Measurements from ENCODE around the gene CNTD1.
"Not testable (repeated sequence)": the region's sequence is repeated elsewhere in the genome, so short reads cannot be mapped to it uniquely, and the experiment has no call there.

CNTD1 gene

GRCh38 chr17:42798383-42799380 lies at the start of gene CNTD1, which contains the start of gene COA3:
Gene CNTD1 (plus strand): TSS chr17:42798861. CDS start chr17:42799068, 207 bp downstream.
Gene COA3 (minus strand): TSS chr17:42798704. CDS start chr17:42798681, 23 bp downstream.
- Mint-ChIP-seq H3K27ac (peak within 1 kb of the TSS; percentile 70), H3K27me3 (peaks cover 2% of the 10 kb centered on the region), H3K4me3 (peak within 1 kb of the TSS; percentile 89), H3K4me1 (peaks cover 18% of the 10 kb centered on the region), H3K9me3 (peaks cover 4% of the 10 kb centered on the region), H3K36me3 (ENCODE audit: low read depth) (peaks cover 6% of the 10 kb centered on the region)
- peak; percentile 86 for DNase-seq
- peak; percentile 99 for ATAC-seq

GRCh38 chr17:42748908-42749798 lies 49.5 kb upstream of the CNTD1 start:
- H3K4me3 Mint-ChIP-seq: no peak overlapping the region
- H3K4me1 Mint-ChIP-seq: peaks cover 8% of the 10 kb centered on the region
- H3K9me3 Mint-ChIP-seq: no peaks in the 10 kb centered on the region
- H3K27me3 Mint-ChIP-seq: peaks cover 33% of the 10 kb centered on the region
- no peaks in the 10 kb centered on the region for H3K36me3 Mint-ChIP-seq (ENCODE audit: low read depth)
- ATAC-seq (no peak), DNase-seq (no peak)
- H3K27ac Mint-ChIP-seq: no peak overlapping the region

- no peak overlapping the region for H3K4me3 Mint-ChIP-seq
- no peaks in the 10 kb centered on the region for H3K9me3 Mint-ChIP-seq
- no peak overlapping the region for H3K27ac Mint-ChIP-seq
- no peaks in the 10 kb centered on the region for H3K4me1 Mint-ChIP-seq
- ATAC-seq: no peak
- peaks cover 34% of the 10 kb centered on the region for H3K27me3 Mint-ChIP-seq
- H3K36me3 Mint-ChIP-seq (ENCODE audit: low read depth): no peaks in the 10 kb centered on the region
- DNase-seq: no peak
Observed at GRCh38 chr17:42750739-42751344, 47.8 kb upstream of the CNTD1 start.

GRCh38 chr17:42751628-42752027 lies 47.0 kb upstream of the CNTD1 start:
- Mint-ChIP-seq H3K36me3 (ENCODE audit: low read depth) (no peaks in the 10 kb centered on the region), H3K27me3 (peaks cover 37% of the 10 kb centered on the region), H3K4me1 (no peaks in the 10 kb centered on the region), H3K9me3 (no peaks in the 10 kb centered on the region), H3K27ac (no peak overlapping the region), H3K4me3 (no peak overlapping the region)
- DNase-seq: no peak
- ATAC-seq: no peak

- Mint-ChIP-seq H3K9me3 (no peaks in the 10 kb centered on the region), H3K4me1 (peaks cover 1% of the 10 kb centered on the region), H3K27me3 (peaks cover 39% of the 10 kb centered on the region), H3K27ac (no peak overlapping the region), H3K36me3 (ENCODE audit: low read depth) (no peaks in the 10 kb centered on the region), H3K4me3 (no peak overlapping the region)
- ATAC-seq: no peak
- DNase-seq: no peak
Observed at GRCh38 chr17:42754782-42755181, 43.9 kb upstream of the CNTD1 start.

GRCh38 chr17:42759982-42760651 lies 38.5 kb upstream of the CNTD1 start:
- Mint-ChIP-seq H3K9me3 (no peaks in the 10 kb centered on the region), H3K27me3 (peaks cover 50% of the 10 kb centered on the region), H3K4me3 (no peak overlapping the region), H3K36me3 (ENCODE audit: low read depth) (no peaks in the 10 kb centered on the region), H3K4me1 (peaks cover 9% of the 10 kb centered on the region), H3K27ac (no peak overlapping the region)
- DNase-seq: no peak
- ATAC-seq: peak; percentile 76

- no peak within 1 kb of the TSS for H3K27ac Mint-ChIP-seq
- no peaks in the 10 kb centered on the region for H3K9me3 Mint-ChIP-seq
- peaks cover 9% of the 10 kb centered on the region for H3K4me1 Mint-ChIP-seq
- peak; percentile 27 for DNase-seq
- no peaks in the 10 kb centered on the region for H3K36me3 Mint-ChIP-seq (ENCODE audit: low read depth)
- peak within 1 kb of the TSS; percentile 4 for H3K4me3 Mint-ChIP-seq
- H3K27me3 Mint-ChIP-seq: peaks cover 54% of the 10 kb centered on the region
- ATAC-seq: no peak
Observed at GRCh38 chr17:42760652-42761581, 37.7 kb upstream of the CNTD1 start, which contains the start of gene RAMP2. Gene RAMP2 (plus strand): TSS chr17:42761227. CDS start chr17:42761262, 35 bp downstream.

- no peaks in the 10 kb centered on the region for H3K9me3 Mint-ChIP-seq
- H3K4me3 Mint-ChIP-seq: peak overlapping the region; percentile 4
- no peaks in the 10 kb centered on the region for H3K36me3 Mint-ChIP-seq (ENCODE audit: low read depth)
- no peak for ATAC-seq
- no peak for DNase-seq
- H3K27me3 Mint-ChIP-seq: peaks cover 49% of the 10 kb centered on the region
- no peak overlapping the region for H3K27ac Mint-ChIP-seq
- peaks cover 9% of the 10 kb centered on the region for H3K4me1 Mint-ChIP-seq
Observed at GRCh38 chr17:42761638-42762037, 37.0 kb upstream of the CNTD1 start.

GRCh38 chr17:42766124-42766523 lies 32.5 kb upstream of the CNTD1 start:
- no peak overlapping the region for H3K27ac Mint-ChIP-seq
- H3K4me1 Mint-ChIP-seq: no peaks in the 10 kb centered on the region
- ATAC-seq (no peak), DNase-seq (no peak)
- H3K27me3 Mint-ChIP-seq: peaks cover 37% of the 10 kb centered on the region
- H3K9me3 Mint-ChIP-seq: no peaks in the 10 kb centered on the region
- H3K4me3 Mint-ChIP-seq: no peak overlapping the region
- H3K36me3 Mint-ChIP-seq (ENCODE audit: low read depth): no peaks in the 10 kb centered on the region

GRCh38 chr17:42767512-42767911 lies 31.1 kb upstream of the CNTD1 start:
- Mint-ChIP-seq H3K9me3 (no peaks in the 10 kb centered on the region), H3K27ac (no peak overlapping the region), H3K27me3 (peaks cover 28% of the 10 kb centered on the region), H3K36me3 (ENCODE audit: low read depth) (no peaks in the 10 kb centered on the region), H3K4me1 (peaks cover 4% of the 10 kb centered on the region), H3K4me3 (no peak overlapping the region)
- DNase-seq (no peak), ATAC-seq (no peak)

GRCh38 chr17:42768006-42768405 lies 30.7 kb upstream of the CNTD1 start:
- H3K27ac Mint-ChIP-seq; H3K36me3 Mint-ChIP-seq (ENCODE audit: low read depth); H3K4me1 Mint-ChIP-seq; ATAC-seq; DNase-seq; H3K4me3 Mint-ChIP-seq; H3K9me3 Mint-ChIP-seq: not testable (repeated sequence)
- peaks cover 23% of the 10 kb centered on the region for H3K27me3 Mint-ChIP-seq

GRCh38 chr17:42769964-42770363 lies 28.7 kb upstream of the CNTD1 start:
- H3K4me1 Mint-ChIP-seq: peaks cover 23% of the 10 kb centered on the region
- H3K36me3 Mint-ChIP-seq (ENCODE audit: low read depth): peaks cover 11% of the 10 kb centered on the region
- ATAC-seq, H3K4me3 Mint-ChIP-seq, H3K27ac Mint-ChIP-seq, DNase-seq, H3K9me3 Mint-ChIP-seq: not testable (repeated sequence)
- peaks cover 14% of the 10 kb centered on the region for H3K27me3 Mint-ChIP-seq

GRCh38 chr17:42772945-42773289 lies 25.7 kb upstream of the CNTD1 start:
- Mint-ChIP-seq H3K9me3 (no peaks in the 10 kb centered on the region), H3K27ac (peak overlapping the region; percentile 94), H3K4me1 (peaks cover 23% of the 10 kb centered on the region), H3K27me3 (peaks cover under 1% of the 10 kb centered on the region), H3K36me3 (ENCODE audit: low read depth) (peaks cover 31% of the 10 kb centered on the region), H3K4me3 (peak overlapping the region; percentile 97)
- ATAC-seq: no peak
- no peak for DNase-seq
